Stimulated activated CD4-positive, alpha-beta T cell treated with anti-CD3 and anti-CD28 coated beads, Interleukin-15, amount 100 ng/mL, for 48 hours (primary cell): ENCODE measurements around the gene SPATA33.
A peak's percentile ranks its signal among the peaks of the same experiment; 100 is the strongest.
"Not testable (repeated sequence)": the region's sequence is repeated elsewhere in the genome, so short reads cannot be mapped to it uniquely, and the experiment has no call there.

Experiments used
- DNase-seq, 2 donors: peaks; one replicate each; pipeline ENCODE4 v3.0.0-alpha.2; 2020; ENCODE audit warnings: low read depth in 2 of 2

The SPATA33 gene

DNA sequence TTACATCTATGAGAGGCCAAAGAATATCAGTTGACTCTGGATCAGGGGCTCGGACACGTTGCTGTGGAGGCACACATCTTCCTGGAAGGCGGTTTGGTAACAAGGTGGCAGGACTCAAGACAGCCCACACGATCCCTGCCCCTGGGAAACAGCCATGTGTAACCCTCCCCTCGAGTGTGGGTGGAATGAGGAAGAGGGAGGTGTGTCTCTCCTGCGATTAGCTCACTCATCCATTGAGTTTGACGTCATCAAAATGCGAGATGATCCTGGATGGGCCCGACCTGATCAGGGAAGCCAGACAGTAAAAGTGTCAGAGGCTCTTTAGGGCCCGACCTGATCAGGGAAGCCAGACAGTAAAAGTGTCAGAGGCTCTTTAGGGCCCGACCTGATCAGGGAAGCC is 6.6 kb downstream of the SPATA33 start:
- not testable (repeated sequence) for DNase-seq

- DNase-seq = not testable (repeated sequence)
These were observed 9.4 kb downstream of the SPATA33 start for GRCh38 chr16:89667000-89667399.

DNA sequence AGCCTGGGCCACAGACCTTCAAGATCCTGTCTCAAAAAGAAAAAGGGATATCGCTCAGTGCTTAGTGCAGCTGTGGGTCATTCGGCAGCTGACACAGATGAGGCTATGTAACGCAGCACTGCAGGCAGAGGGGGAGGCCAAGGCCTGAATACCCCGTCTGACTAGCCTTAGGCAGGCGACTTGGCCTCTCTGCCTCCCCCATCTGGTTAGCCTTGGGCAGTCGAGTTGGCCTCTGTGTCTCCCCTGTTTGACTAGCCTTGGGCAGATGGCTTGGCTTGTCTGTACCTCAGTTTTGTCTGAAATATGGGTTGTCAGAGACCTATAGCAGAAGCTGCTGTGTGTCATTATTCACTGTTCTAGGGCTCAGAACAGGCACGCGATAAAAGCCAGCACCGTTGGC is 10.0 kb downstream of the SPATA33 start:
- DNase-seq = no peak

GRCh38 chr16:89668790-89669158 is 11.1 kb downstream of the SPATA33 start:
- DNase-seq = no peak

DNA sequence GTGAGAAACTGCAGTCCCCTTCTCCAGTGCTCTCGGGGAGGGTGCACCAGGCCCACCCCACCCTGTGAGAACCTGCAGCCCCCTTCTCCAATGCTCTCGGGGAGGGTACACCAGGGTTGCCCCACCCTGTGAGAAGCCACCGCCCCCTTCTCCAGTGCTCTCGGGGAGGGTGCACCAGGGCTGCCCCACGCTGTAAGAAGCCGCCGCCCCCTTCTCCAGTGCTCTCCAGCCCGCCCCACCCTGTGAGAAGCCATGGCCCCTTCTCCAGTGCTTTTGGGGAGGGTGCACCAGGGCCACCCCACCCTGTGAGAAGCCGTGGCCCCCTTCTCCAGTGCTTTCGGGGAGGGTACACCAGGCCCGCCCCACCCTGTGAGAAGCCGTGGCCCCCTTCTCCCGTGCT is 12.1 kb downstream of the SPATA33 start:
- DNase-seq = no peak

DNA sequence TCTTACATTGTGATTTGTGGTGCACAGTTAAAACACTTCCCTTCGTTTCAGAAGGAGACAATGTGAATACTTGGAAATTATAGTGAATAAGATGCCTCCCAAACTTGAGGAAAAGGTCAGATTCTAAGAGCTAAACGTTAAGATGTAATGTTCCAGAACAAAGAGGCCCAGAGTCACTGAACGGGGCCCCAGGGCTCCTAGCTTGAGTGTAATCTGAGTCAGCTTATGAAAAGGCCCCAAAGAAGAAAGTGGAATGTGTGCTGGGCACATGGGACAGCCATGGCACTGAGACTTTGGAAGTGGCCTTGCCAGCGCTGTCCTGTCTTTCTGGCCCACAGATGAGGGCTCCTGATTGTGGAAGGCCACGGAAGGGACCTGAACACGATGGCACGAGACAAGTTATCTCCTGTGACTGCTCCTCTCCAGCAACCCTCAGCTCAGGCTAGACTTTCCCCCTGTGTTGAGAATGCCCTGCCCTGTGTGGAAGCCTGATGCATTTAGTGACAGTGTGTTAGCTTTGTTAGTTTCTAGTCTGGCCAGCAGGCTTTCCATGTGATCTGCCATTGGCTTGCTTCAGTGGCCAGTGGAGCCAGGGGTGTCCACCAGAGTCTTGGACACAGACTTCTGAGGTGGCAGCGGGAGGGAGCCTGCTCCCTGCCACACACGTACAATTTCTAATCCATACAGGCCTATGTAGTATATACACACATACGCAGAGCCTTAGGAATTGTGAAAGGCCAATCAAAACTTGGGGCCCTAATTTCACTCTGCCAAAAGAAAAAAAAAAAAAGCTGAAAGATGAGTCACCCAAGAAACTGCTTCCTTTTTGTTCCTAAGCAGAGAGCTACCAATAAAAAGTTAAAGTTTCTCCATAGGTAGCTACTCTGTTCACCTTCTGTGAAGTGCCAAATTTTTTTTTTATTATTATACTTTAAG is 13.1 kb downstream of the SPATA33 start:
- no peak for DNase-seq

GRCh38 chr16:89671565-89671964 is 13.9 kb downstream of the SPATA33 start:
- not testable (repeated sequence) for DNase-seq

- no peak for DNase-seq
These were observed 14.7 kb downstream of the SPATA33 start for GRCh38 chr16:89672177-89672941.

- DNase-seq = no peak
These were observed 20.6 kb downstream of the SPATA33 start for GRCh38 chr16:89678258-89678657.

DNA sequence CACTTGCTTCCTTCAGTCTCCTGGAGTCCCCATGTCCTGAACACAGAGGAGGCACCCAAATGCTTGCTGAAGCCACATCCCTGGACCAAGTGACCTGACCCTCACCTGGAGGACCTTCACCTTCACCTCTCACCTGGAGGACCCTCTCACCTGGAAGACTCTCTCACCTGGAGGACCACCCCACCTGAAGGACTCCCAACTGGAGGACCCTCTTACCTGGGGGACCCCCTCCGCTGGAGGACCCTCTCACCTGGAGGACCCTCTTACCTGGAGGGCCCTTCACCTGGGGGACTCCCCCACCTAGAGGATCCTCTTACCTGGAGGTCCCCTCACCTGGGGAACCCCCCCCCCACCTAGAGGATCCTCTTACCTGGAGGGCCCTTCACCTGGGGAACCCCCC is 28.3 kb downstream of the SPATA33 start:
- no peak for DNase-seq

- DNase-seq = peak; percentile 76 to 85
These were observed 29.0 kb downstream of the SPATA33 start, which contains the start of gene CDK10 for GRCh38 chr16:89686520-89687091. CDK10 (plus strand) TSS chr16:89686689; CDS start chr16:89686711, 22 bp downstream.

DNA sequence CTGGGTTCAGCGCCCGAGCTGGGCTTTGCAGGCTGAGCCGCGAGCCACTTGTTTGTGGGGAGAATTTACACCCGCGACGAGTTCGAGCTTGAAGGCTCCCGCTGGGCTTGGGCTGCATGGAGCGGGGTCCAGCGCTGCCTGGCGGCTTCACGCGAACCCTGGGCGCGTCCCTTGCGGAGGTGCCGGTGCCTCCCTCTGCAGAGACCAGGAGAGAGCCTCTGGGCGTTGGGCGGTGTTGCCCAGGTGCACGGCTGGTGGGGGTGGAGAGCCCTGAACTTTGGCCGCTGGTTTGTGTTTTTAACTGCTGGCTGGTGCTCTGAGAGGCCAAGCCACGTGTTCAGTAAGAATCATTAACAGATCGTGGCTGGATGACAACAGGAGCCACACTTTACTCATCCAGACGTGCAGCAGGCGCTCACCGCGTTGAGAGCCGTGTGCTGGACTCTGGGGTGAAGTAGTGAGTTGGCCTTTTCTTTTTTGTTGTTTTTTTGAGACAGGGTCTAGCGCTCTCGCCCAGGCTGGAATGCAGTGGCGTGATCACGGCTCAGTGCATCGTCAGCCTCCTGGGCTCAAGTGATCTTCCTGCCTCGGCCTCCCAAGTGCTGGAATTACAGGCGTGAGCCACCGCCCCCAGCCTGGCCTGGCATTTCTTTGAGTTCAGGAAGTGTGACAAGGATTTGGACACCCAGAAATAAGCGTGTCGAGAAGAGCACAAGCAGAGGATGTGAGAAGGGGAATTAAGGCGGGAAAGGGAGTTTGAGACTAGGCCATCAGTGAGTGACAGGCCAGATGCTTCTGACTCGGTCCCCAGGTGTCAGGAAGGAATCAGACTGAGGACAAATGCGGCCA is 29.7 kb downstream of the SPATA33 start:
- no peak for DNase-seq

- no peak for DNase-seq
These were observed 30.8 kb downstream of the SPATA33 start for GRCh38 chr16:89688395-89688794.

DNA sequence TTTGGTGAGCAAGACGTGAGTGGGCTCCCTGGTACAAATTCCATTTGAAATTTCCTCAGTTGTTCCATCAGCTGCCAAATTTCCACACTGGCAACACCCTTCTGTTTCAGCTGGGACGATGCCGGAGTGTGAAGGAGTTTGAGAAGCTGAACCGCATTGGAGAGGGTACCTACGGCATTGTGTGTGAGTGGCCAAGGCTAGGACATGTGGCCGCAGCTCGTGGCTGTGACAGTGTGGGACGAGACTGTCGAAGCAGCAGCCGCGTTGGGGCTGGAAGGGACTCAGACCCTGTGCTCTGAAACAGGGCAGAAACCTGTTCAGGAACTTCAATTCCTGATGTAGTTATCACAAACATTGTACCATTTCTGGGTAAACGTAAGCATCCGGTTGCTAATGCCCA is 31.5 kb downstream of the SPATA33 start:
- no peak for DNase-seq

GRCh38 chr16:89689621-89690020 is 32.0 kb downstream of the SPATA33 start:
- DNase-seq = not testable (repeated sequence)

DNA sequence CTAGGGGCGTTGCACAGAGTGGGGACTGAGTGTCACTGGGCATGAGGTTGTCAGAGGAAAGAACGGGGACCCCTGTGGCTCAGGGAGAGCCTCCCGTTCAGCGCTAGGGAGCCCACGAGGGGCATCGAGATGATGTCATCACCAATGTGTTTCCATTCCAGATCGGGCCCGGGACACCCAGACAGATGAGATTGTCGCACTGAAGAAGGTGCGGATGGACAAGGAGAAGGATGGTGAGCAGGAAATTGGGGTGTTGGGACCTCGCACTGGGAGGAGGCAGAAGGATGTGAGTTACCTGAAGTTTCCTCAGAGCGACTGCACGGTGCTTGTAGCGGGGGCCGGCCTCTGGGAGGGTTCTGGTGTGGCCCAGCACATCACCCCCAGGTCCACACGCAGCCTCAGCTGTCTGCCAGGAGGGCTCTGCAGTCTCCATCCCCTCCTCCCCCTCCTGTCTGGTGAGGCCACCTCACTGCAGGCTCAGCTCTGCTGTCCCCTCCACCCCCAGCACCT is 32.8 kb downstream of the SPATA33 start:
- no peak for DNase-seq

DNA sequence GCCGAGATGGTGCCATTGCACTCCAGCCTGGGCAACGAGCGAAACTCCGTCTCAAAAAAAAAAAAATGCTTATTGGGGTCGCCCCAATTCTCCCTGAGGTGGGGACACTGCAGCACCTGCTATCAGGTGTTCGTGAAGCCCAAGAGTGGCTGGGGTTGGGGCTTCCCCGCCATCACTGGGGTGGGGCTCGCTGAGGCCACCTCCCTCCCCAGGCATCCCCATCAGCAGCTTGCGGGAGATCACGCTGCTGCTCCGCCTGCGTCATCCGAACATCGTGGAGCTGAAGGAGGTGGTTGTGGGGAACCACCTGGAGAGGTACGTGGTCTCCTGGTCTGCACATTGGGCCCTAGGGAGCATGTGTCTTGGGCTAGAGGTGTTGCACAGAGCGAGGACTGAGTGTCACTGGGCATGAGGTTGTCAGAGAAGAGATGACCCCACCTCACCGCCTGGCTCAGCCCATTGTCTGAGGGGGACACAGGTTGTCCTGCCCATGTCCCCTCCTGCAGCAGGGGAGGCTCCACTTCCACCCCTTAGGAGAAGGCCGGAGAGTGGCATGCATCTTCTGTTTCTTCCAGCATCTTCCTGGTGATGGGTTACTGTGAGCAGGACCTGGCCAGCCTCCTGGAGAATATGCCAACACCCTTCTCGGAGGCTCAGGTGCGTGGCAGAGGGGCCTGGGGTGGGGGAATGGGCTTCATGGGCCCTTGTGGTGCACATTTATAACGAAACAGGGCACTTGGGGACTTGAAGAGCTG is 33.8 kb downstream of the SPATA33 start:
- no peak for DNase-seq

DNA sequence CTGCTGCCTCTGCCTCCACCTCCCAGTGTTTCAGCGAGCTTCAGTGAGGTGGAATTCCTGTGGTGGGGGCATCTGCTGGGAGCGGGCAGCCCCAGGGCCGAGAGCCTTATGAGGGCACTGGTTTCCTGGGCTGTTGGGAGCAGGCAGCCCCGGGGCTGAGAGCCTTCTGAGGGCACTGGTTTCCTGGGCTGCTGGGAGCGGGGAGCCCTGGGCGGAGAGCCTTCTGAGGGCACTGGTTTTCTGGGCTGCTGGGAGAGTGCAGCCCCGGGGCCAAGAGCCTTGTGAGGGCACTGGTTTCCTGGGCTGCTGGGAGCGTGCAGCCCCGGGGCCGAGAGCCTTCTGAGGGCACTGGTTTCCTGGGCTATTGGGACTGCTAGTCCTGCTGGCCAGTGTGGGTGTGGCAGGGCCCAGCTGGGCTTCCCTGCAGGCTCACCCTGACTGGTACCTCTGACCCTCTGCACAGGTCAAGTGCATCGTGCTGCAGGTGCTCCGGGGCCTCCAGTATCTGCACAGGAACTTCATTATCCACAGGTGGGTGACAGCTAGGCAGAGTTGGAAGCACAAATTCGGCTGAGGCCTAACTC is 34.4 kb downstream of the SPATA33 start:
- no peak for DNase-seq

DNA sequence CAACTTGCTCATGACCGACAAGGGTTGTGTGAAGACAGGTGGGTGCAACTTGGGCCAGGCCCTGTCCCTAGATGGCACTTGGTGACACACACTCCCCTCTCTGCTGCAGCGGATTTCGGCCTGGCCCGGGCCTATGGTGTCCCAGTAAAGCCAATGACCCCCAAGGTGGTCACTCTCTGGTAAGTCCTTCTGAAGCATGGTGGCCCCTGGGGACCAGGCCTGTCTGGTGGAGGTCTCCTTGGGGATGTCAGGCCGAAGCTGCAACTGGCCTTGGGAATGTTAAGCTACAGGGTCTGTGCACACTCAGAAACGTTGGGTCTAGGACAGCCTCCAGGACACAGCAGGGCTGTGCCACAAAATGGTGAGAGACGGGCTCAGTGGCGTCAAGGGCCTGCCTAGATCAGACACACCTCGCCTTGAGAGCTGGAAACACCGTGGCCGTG is 35.7 kb downstream of the SPATA33 start:
- no peak for DNase-seq
